HepG2 (cell line): ENCODE results near the gene MS4A6E. TPM values are rescaled to one million over a fixed set of nuclear protein-coding genes. Genes with fewer than 3 reads are reported as not detected.

Experiments
- ATAC-seq: fragments of 200-7000 bp; cut with Tn5 transposase; 3 replicates; pipeline ENCODE4 v1.9.1; 2020; ENCODE audit warnings: mild to moderate bottlenecking, moderate library complexity
- BruUV-seq: library from RNA; stranded (reverse); fragments of 400-500 nt; replicated peaks from 2 replicates; lab custom pipeline; 2021; lab: Mats Ljungman, UMichigan
- CTCF ChIA-PET: fragments of 300-600 bp; formaldehyde crosslinking; extraction: SDS; loops from one replicate; lab custom pipeline; 2021; ENCODE audit warnings: low total read pairs, inconsistent platforms, low intra/inter-chr PET ratio; lab: Yijun Ruan, JAX
- POLR2A ChIA-PET: fragments of 350-600 bp; sonication (Branson Sonifier 250); formaldehyde crosslinking; loops from one replicate; lab custom pipeline; 2020; ENCODE audit warnings: antibody characterized with exemption, inconsistent platforms; lab: Yijun Ruan, JAX
- DNase-seq: peaks from one replicate; pipeline ENCODE4 v3.0.0-alpha.2; 2015; ENCODE audit warnings: low spot score
- FAIRE-seq: peaks from 3 replicates; lab custom pipeline; 2011; peaks lifted over from hg19 to GRCh38; lab: Jason Lieb, UNC
- H2AFZ ChIP-seq: one replicate; pipeline ENCODE4 v1.6.1; 2011; ENCODE audit warnings: low read length, inconsistent platforms
- H3K27ac ChIP-seq: fragments of 300-600 bp; 3 replicates; pipeline ENCODE4 v1.8.0; 2011; ENCODE audit warnings: mixed run types, mild to moderate bottlenecking, mixed read lengths, low read length, inconsistent platforms; ENCODE audit not compliant: insufficient read depth; ENCODE audit errors: extremely low read length
- H3K27me3 ChIP-seq, 2 experiments: fragments of 200-600 bp in 1 of 2; 2 replicates in 1 of 2; 3 replicates in 1 of 2; pipeline versions ENCODE4 v1.6.0 to v1.8.0; 2011; ENCODE audit warnings: low read length in 2 of 2, mild to moderate bottlenecking in 2 of 2, moderate library complexity in 2 of 2, inconsistent platforms in 1 of 2; ENCODE audit not compliant: insufficient read depth in 2 of 2, control insufficient read depth in 1 of 2
- H3K36me3 ChIP-seq, 2 experiments: fragments of 200-600 bp in 1 of 2; replicated peaks in 1 of 2; 2 replicates in 1 of 2; 3 replicates in 1 of 2; pipeline versions ENCODE4 v1.5.1 to v1.8.0; 2011; ENCODE audit warnings: low read length in 2 of 2, inconsistent platforms in 1 of 2; ENCODE audit not compliant: insufficient read depth in 2 of 2, control insufficient read depth in 1 of 2
- H3K4me1 ChIP-seq: 2 replicates; pipeline ENCODE4 v1.5.1; 2012; ENCODE audit warnings: low read length, inconsistent platforms; ENCODE audit not compliant: insufficient read depth
- H3K4me2 ChIP-seq: 2 replicates; pipeline ENCODE4 v1.6.0; 2011; ENCODE audit warnings: low read depth, low read length, inconsistent platforms
- H3K4me3 ChIP-seq, 3 experiments: fragments of 200-600 bp in 1 of 3; sonication (generic), shearing (Covaris generic) in 1 of 3; replicated peaks in 1 of 3; 2 replicates each; pipeline ENCODE4 v1.5.1; 2011 to 2016; ENCODE audit warnings: low read length in 3 of 3, inconsistent platforms in 2 of 3, low read depth in 2 of 3, mild to moderate bottlenecking in 2 of 3, control low read depth in 1 of 3, mixed read lengths in 1 of 3; ENCODE audit not compliant: insufficient read depth in 1 of 3
- H3K79me2 ChIP-seq: one replicate; pipeline ENCODE4 v1.6.1; 2011; ENCODE audit warnings: low read length, inconsistent platforms; ENCODE audit not compliant: insufficient read depth
- H3K9ac ChIP-seq: 2 replicates; pipeline ENCODE4 v1.6.0; 2011; ENCODE audit warnings: mild to moderate bottlenecking, low read depth, low read length, inconsistent platforms; ENCODE audit not compliant: insufficient read depth
- H3K9me3 ChIP-seq: 2 replicates; pipeline ENCODE4 v1.5.1; 2012; ENCODE audit warnings: mild to moderate bottlenecking, low read length
- H4K20me1 ChIP-seq: 2 replicates; pipeline ENCODE4 v1.6.0; 2011; ENCODE audit warnings: inconsistent platforms, mild to moderate bottlenecking, low read length, moderate library complexity; ENCODE audit not compliant: insufficient read depth
- CEBPB ChIP-seq: IDR thresholded peaks from 2 replicates; pipeline ENCODE4 v1.6.1; 2011; ENCODE audit warnings: low read depth, low read length, improper control_type of control experiment, borderline replicate concordance
- FOXK2 ChIP-seq: fragments of 450-650 bp; IDR thresholded peaks from 2 replicates; pipeline ENCODE4 v1.6.1; 2016
- GATAD2A ChIP-seq: IDR thresholded peaks from 2 replicates; pipeline ENCODE4 v1.6.1; 2016
- HNF4A ChIP-seq: sonication (generic); formaldehyde crosslinking; IDR thresholded peaks from 2 replicates; pipeline ENCODE4 v1.4.0; 2020; ENCODE audit warnings: missing genetic modification reagents
- ONECUT2 ChIP-seq: sonication (generic); formaldehyde crosslinking; IDR thresholded peaks from 2 replicates; pipeline ENCODE4 v1.4.0; 2020; ENCODE audit warnings: missing genetic modification reagents
- SP140L ChIP-seq: sonication (generic); formaldehyde crosslinking; IDR thresholded peaks from 2 replicates; pipeline ENCODE4 v1.4.0; 2020; ENCODE audit warnings: missing genetic modification reagents, borderline replicate concordance
- ZNF24 ChIP-seq: fragments of 450-650 bp; IDR thresholded peaks from 2 replicates; pipeline ENCODE4 v1.6.1; 2017; ENCODE audit warnings: antibody characterized with exemption, mild to moderate bottlenecking
- WGBS: methylation state at CpG from one replicate; pipeline ENCODE4 v1.1.6; 2017; ENCODE audit warnings: low lambda C conversion rate; 5-methylcytosine and 5-hydroxymethylcytosine counted together
- in situ Hi-C: cut with HindIII; loops from 2 replicates; pipeline ENCODE4 v1.10.0; 2017; ENCODE audit warnings: low pct_unique_long_range_greater_than_20kb; ENCODE audit not compliant: extremely low pct_ligation_motif_present
- intact Hi-C: fragments of 100-400 bp; cut with micrococcal nuclease; formaldehyde crosslinking; loops from one replicate; pipeline ENCODE4 v1.10.0; 2022; ENCODE audit not compliant: unreplicated experiment
- polyA plus RNA-seq, 8 experiments: library from polyadenylated mRNA; depleted of rRNA in 3 of 8; stranded (reverse) in 7 of 8; unstranded in 1 of 8; fragments of >200 nt; fragmentation: Illumina TruSeq in 4 of 8; extraction: Trizol in 4 of 8; gene quantifications; 2 replicates each; pipeline versions ENCODE4 v1.2.1 to v1.2.3, GENCODE V29; 2011 to 2016; ENCODE audit warnings: low read depth in 4 of 8, missing spikeins in 1 of 8, mixed read lengths in 1 of 8; ENCODE audit not compliant: insufficient read depth in 1 of 8
- total RNA-seq, 5 experiments: library from RNA; depleted of rRNA; stranded (reverse); fragments of >200 nt; fragmentation: Illumina TruSeq; extraction: Trizol; gene quantifications; 2 replicates each; pipeline ENCODE4 v1.2.3, GENCODE V29; 2016; ENCODE audit warnings: low read depth in 1 of 5
- TF ChIP-seq, protein P1 (sequence below): sonication (generic); formaldehyde crosslinking; IDR thresholded peaks from 2 replicates; pipeline ENCODE4 v1.5.1; 2020; ENCODE audit warnings: missing genetic modification reagents, mild to moderate bottlenecking, borderline replicate concordance
- TF ChIP-seq, protein P2 (sequence below): sonication (generic); formaldehyde crosslinking; IDR thresholded peaks from 2 replicates; pipeline ENCODE4 v1.4.0; 2020; ENCODE audit warnings: low read depth, mild to moderate bottlenecking, missing genetic modification reagents
- TF ChIP-seq, protein P3 (sequence below): sonication (generic); formaldehyde crosslinking; IDR thresholded peaks from 2 replicates; pipeline ENCODE4 v1.8.1; 2022; ENCODE audit warnings: low read depth, mild to moderate bottlenecking, missing genetic modification reagents

Gene MS4A6E
- total and polyA plus RNA-seq, 2 of the 13 experiments (the other 11 are each of a cell fraction or from before 2014, with no cell fraction given), result not detected

DNA sequence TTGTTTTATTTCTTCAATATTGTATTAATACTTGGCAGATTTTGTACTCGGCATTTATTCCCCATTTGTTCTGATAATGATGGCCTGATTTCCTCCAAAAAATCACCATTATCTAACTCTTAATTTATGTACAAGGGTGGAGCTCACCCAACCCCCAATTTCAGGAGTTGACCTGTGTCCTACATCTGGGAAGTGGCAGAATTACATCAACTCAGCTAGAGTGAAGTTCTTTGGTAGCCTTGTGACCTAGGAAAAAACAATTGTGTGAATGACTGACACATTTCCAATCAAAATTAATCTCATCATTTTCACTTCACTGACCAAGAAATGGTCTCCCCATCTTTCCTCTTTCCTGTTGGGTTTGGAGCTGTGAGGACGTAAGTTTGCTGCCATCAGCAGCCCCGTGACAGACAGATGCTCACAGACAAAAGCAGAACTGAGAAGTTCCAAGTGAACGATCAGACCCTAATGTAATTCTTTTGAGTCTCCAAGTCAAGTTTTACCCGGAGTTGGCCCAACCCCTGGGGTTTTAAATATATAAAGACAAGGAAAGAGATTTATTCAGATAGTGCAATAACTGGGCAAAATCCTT is 16.6 kb upstream of the MS4A6E start:
- no peak overlapping the region for H3K4me3 ChIP-seq
- DNase-seq (no peak), ATAC-seq (no peak)
- no peaks in the 10 kb centered on the region for H3K36me3 ChIP-seq
- intact Hi-C loops, result no loop called here
- in situ Hi-C loops, result no loop called here
- H3K27ac ChIP-seq, result no peak overlapping the region
- BruUV-seq, result no TSS peak
- ChIA-PET CTCF (no interaction called here), POLR2A (no interaction called here)
- no peaks in the 10 kb centered on the region for H4K20me1 ChIP-seq
- H3K4me2 ChIP-seq, result no peak overlapping the region
- no peaks in the 10 kb centered on the region for H3K9me3 ChIP-seq
- no peaks in the 10 kb centered on the region for H3K79me2 ChIP-seq
- no peaks in the 10 kb centered on the region for H3K4me1 ChIP-seq
- WGBS, result under 1% methylated on average over 5 of the region's 5 CpGs
- H3K27me3 ChIP-seq, result no peaks in the 10 kb centered on the region; a peak in 1 of 5 replicates
- no peak overlapping the region for H3K9ac ChIP-seq
- TF ChIP-seq, protein P1, sequence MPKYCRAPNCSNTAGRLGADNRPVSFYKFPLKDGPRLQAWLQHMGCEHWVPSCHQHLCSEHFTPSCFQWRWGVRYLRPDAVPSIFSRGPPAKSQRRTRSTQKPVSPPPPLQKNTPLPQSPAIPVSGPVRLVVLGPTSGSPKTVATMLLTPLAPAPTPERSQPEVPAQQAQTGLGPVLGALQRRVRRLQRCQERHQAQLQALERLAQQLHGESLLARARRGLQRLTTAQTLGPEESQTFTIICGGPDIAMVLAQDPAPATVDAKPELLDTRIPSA, result no peak
- TF ChIP-seq HNF4A (CRISPR knock-in tag), result no peak
- TF ChIP-seq FOXK2, result no peak
- no peak for TF ChIP-seq CEBPB
- TF ChIP-seq ONECUT2 (CRISPR knock-in tag), result no peak
- TF ChIP-seq GATAD2A, result no peak
- TF ChIP-seq SP140L (CRISPR knock-in tag), result no peak
- TF ChIP-seq, all 625 proteins: peak for 0
- no peak for FAIRE-seq
- H2AFZ ChIP-seq, result no peak overlapping the region

DNA sequence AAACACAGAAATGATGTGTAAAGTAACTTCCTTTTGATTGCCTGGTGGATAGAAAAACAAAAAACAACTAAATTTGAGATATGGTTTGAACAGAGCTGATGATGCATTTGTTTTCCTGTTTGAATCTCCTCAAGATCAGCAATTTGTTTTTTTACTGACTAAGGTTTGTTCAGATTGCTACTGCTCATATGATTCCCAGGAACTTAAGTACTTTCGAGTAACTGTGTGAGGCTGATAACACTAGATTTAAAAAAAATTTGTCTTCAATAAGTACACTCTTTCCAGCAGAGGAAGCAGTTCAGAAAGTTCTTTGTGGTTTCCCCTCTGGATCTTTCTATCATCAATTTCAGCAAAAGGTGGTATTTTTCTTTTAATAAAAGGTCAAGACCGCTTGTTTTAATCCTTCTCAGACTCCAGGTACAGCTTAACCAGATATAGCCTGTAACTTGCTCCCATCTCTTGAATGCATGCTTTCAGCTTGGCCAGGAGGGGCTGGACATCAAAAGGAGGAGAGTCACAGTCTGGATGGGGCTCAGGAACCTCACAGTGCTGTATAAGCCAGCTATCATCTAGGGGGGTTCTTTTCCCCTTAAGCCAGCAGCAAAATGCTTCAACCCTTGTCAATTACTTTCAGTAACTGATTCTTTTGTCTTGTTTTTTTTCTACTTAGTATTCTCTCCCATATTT is 12.3 kb upstream of the MS4A6E start:
- Histone ChIP-seq H3K9ac (no peak overlapping the region), H3K27ac (no peak overlapping the region), H3K4me1 (no peaks in the 10 kb centered on the region), H3K9me3 (no peaks in the 10 kb centered on the region; the same call in 1 of the 2 replicates), H4K20me1 (no peaks in the 10 kb centered on the region), H3K36me3 (no peaks in the 10 kb centered on the region), H3K4me3 (no peak overlapping the region), H3K4me2 (no peak overlapping the region), H3K79me2 (no peaks in the 10 kb centered on the region), H2AFZ (no peak overlapping the region), H3K27me3 (no peaks in the 10 kb centered on the region)
- 0% methylated on average over 2 of the region's 2 CpGs for WGBS
- no peak for DNase-seq
- in situ Hi-C loops (no loop called here), intact Hi-C loops (no loop called here)
- no peak for FAIRE-seq
- no TSS peak for BruUV-seq
- CTCF ChIA-PET, result no interaction called here
- ATAC-seq, result no peak
- POLR2A ChIA-PET, result no interaction called here
- no peak for TF ChIP-seq ZNF24
- TF ChIP-seq, protein P2, sequence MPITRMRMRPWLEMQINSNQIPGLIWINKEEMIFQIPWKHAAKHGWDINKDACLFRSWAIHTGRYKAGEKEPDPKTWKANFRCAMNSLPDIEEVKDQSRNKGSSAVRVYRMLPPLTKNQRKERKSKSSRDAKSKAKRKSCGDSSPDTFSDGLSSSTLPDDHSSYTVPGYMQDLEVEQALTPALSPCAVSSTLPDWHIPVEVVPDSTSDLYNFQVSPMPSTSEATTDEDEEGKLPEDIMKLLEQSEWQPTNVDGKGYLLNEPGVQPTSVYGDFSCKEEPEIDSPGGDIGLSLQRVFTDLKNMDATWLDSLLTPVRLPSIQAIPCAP (CRISPR knock-in tag), result no peak
- TF ChIP-seq, protein P3, sequence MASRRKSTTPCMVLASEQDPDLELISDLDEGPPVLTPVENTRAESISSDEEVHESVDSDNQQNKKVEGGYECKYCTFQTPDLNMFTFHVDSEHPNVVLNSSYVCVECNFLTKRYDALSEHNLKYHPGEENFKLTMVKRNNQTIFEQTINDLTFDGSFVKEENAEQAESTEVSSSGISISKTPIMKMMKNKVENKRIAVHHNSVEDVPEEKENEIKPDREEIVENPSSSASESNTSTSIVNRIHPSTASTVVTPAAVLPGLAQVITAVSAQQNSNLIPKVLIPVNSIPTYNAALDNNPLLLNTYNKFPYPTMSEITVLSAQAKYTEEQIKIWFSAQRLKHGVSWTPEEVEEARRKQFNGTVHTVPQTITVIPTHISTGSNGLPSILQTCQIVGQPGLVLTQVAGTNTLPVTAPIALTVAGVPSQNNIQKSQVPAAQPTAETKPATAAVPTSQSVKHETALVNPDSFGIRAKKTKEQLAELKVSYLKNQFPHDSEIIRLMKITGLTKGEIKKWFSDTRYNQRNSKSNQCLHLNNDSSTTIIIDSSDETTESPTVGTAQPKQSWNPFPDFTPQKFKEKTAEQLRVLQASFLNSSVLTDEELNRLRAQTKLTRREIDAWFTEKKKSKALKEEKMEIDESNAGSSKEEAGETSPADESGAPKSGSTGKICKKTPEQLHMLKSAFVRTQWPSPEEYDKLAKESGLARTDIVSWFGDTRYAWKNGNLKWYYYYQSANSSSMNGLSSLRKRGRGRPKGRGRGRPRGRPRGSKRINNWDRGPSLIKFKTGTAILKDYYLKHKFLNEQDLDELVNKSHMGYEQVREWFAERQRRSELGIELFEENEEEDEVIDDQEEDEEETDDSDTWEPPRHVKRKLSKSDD (CRISPR knock-in tag), result no peak
